Epithelial cell of esophagus (primary cell): ENCODE results near the gene CEP295NL.

Experiments used
- DNase-seq: peaks from one replicate; pipeline ENCODE4 v3.0.0; 2010; ENCODE audit warnings: low read depth
- H3K4me3 ChIP-seq: 2 replicates; pipeline ENCODE4 v1.5.1; 2011; ENCODE audit warnings: mild to moderate bottlenecking, low read length, control low read depth
- CTCF ChIP-seq: IDR thresholded peaks from 2 replicates; pipeline ENCODE4 v1.5.1; 2011; ENCODE audit warnings: low read depth, mild to moderate bottlenecking, low read length, control low read depth, inconsistent platforms; ENCODE audit not compliant: insufficient read depth; ENCODE audit errors: missing control alignments

CEP295NL gene

GRCh38 chr17:78925662-78926555 is 22.9 kb upstream of the CEP295NL start:
- no peak for DNase-seq
- TF ChIP-seq CTCF: no peak
- H3K4me3 ChIP-seq: no peak overlapping the region

DNA sequence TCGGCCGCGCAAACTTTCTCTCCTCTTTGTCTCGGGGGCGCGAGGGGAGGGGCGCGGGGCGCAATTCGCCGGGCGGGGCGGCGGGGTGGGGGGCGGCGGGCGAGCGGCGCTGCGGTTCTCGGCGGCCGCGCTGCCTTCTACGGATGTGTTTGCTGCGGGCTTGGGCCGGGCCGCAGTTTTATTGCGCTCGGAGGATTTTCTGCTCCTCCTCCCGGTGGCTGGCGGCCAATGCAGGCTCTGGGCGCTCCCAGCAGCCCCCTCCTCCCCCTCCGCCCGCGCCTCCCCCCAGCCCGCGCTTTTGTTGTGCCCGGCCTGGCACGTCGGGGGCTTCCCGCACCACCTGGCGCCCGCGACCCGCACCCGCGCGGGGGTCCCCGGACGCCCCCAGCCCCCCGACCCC is 22.2 kb upstream of the CEP295NL start, which contains the start of gene TIMP2:
Gene TIMP2 (minus strand): TSS at position 154 of the 400 bp plus-strand sequence. CDS start 299 bp downstream, outside the sequence.
- H3K4me3 ChIP-seq: peak within 1 kb of the TSS; percentile 25

GRCh38 chr17:78924481-78925151 is 21.6 kb upstream of the CEP295NL start:
- no peak for TF ChIP-seq CTCF
- peak overlapping the region; percentile 25 for H3K4me3 ChIP-seq
- DNase-seq: no peak

More for the DNA sequence above, 22.2 kb upstream of the CEP295NL start, which contains the start of gene TIMP2:
- peak; percentile 17 for TF ChIP-seq CTCF
- DNase-seq: peak; percentile 50

- H3K4me3 ChIP-seq: peak overlapping the region; percentile 25
- peak; percentile 72 for DNase-seq
- no peak for TF ChIP-seq CTCF
These were observed 20.9 kb upstream of the CEP295NL start for GRCh38 chr17:78923660-78924453.

- no peak overlapping the region for H3K4me3 ChIP-seq
- DNase-seq: no peak
- no peak for TF ChIP-seq CTCF
These were observed 20.0 kb upstream of the CEP295NL start for GRCh38 chr17:78922816-78923498.

DNA sequence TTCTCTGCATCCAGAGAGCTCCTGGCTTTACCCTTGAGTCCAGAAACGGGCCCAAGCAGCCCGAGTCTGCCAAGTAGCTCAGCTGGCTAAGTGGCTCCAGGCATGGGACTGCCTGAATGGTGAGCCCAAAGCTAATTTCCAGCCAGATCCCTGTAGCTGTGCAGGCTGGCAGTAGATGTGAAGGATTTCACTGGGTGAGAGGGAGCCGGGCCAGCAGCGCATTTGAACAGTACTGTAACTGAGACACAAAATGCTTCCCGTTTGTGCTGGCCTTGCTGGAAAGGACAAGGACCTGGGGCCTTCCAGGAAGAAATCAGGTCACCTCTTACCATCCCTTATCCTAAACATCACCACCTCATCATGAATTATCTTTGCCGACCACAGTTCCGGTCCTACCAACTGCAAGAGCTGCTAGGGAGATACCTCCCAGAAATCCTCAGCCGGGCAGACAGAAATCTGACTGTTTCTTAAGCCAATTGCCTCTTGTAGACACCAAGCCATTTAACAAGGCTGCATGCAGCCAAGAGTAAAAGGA is 18.5 kb upstream of the CEP295NL start:
- no peak for TF ChIP-seq CTCF
- H3K4me3 ChIP-seq: no peak overlapping the region
- no peak for DNase-seq
